Measurements from ENCODE around the gene RETREG2. TPM values are rescaled to one million over a fixed set of nuclear protein-coding genes. Genes with fewer than 3 reads are reported as not detected.
"Not testable (repeated sequence)": the region's sequence is repeated elsewhere in the genome, so short reads cannot be mapped to it uniquely, and the experiment has no call there.

RETREG2 gene
- total RNA-seq, 6 experiments from 2014 or later = 33.6 to 77.9 (median 51.0) TPM

- intact Hi-C loops (cut with DNase I) = no loop called here
These were observed 8.8 kb downstream of the RETREG2 start for GRCh38 chr2:219186754-219187456.

GRCh38 chr2:219197388-219197787 lies 19.3 kb downstream of the RETREG2 start:
- 89% methylated on average over 1 of the region's 1 CpG for WGBS (ENCODE audit: insufficient coverage, low coverage, low lambda C conversion rate, missing lambda C conversion rate)
- H3K9me3 ChIP-seq = no peaks in the 10 kb centered on the region
- no peak overlapping the region for H3K27ac ChIP-seq
- ATAC-seq (no peak), DNase-seq (no peak)
- no peaks in the 10 kb centered on the region for H3K27me3 ChIP-seq
- no peak overlapping the region for H3K4me3 ChIP-seq
- no peaks in the 10 kb centered on the region for H3K4me1 ChIP-seq
- intact Hi-C loops (cut with DNase I) = no loop called here
- TF ChIP-seq CTCF (IDR thresholded peaks at IDR 0.05) (no peak), POLR2A (IDR thresholded peaks at IDR 0.05) (no peak)
- H3K36me3 ChIP-seq = no peaks in the 10 kb centered on the region

More at GRCh38 chr2:219186754-219187456, 8.8 kb downstream of the RETREG2 start:
- H3K27ac ChIP-seq = no peak overlapping the region
- 87% methylated on average over 5 of the region's 7 CpGs for WGBS (ENCODE audit: insufficient coverage, low coverage, low lambda C conversion rate, missing lambda C conversion rate)
- H3K4me3 ChIP-seq = no peak overlapping the region
- ATAC-seq = no peak
- H3K27me3 ChIP-seq = no peaks in the 10 kb centered on the region
- no peak for DNase-seq
- H3K4me1 ChIP-seq = no peaks in the 10 kb centered on the region
- TF ChIP-seq POLR2A (IDR thresholded peaks at IDR 0.05) (no peak), CTCF (IDR thresholded peaks at IDR 0.05) (no peak)
- H3K36me3 ChIP-seq = peaks cover 0 to 31% (median 10%) of the 10 kb centered on the region in 4 donors
- H3K9me3 ChIP-seq = no peaks in the 10 kb centered on the region

- Histone ChIP-seq H3K4me1 (no peaks in the 10 kb centered on the region), H3K36me3 (no peaks in the 10 kb centered on the region), H3K4me3 (no peak overlapping the region), H3K27me3 (no peaks in the 10 kb centered on the region), H3K9me3 (no peaks in the 10 kb centered on the region), H3K27ac (no peak overlapping the region)
- TF ChIP-seq CTCF (IDR thresholded peaks at IDR 0.05) (no peak), POLR2A (IDR thresholded peaks at IDR 0.05) (no peak)
- DNase-seq (peak in 1 of 3 donors; percentile 17), ATAC-seq (no peak)
- 82% methylated on average over 4 of the region's 5 CpGs for WGBS (ENCODE audit: insufficient coverage, low coverage, low lambda C conversion rate, missing lambda C conversion rate)
- intact Hi-C loops (cut with DNase I) = no loop called here
These were observed 20.9 kb downstream of the RETREG2 start for GRCh38 chr2:219198974-219199373.

GRCh38 chr2:219199470-219200211 lies 21.6 kb downstream of the RETREG2 start:
- DNase-seq (no peak), ATAC-seq (no peak)
- 77% methylated on average over 12 of the region's 12 CpGs for WGBS (ENCODE audit: insufficient coverage, low coverage, low lambda C conversion rate, missing lambda C conversion rate)
- Histone ChIP-seq H3K27me3 (no peaks in the 10 kb centered on the region), H3K36me3 (no peaks in the 10 kb centered on the region), H3K4me1 (no peaks in the 10 kb centered on the region), H3K9me3 (no peaks in the 10 kb centered on the region), H3K27ac (no peak overlapping the region), H3K4me3 (no peak overlapping the region)
- intact Hi-C loops (cut with DNase I) = no loop called here
- no peak for TF ChIP-seq POLR2A (IDR thresholded peaks at IDR 0.05)
- TF ChIP-seq CTCF (IDR thresholded peaks at IDR 0.05) = no peak

- not testable (repeated sequence) for DNase-seq
These were observed 22.6 kb downstream of the RETREG2 start for GRCh38 chr2:219200502-219201326.

GRCh38 chr2:219201331-219201730 lies 23.3 kb downstream of the RETREG2 start:
- H3K27me3 ChIP-seq; H3K4me1 ChIP-seq; H3K36me3 ChIP-seq; DNase-seq; H3K9me3 ChIP-seq; H3K4me3 ChIP-seq; ATAC-seq; intact Hi-C loops (cut with DNase I); H3K27ac ChIP-seq: not testable (repeated sequence)
- WGBS (ENCODE audit: insufficient coverage, low coverage, low lambda C conversion rate, missing lambda C conversion rate) = 100% methylated on average over 1 of the region's 21 CpGs

More at GRCh38 chr2:219200502-219201326, 22.6 kb downstream of the RETREG2 start:
- H3K36me3 ChIP-seq; ATAC-seq; intact Hi-C loops (cut with DNase I); H3K9me3 ChIP-seq; H3K4me3 ChIP-seq; H3K4me1 ChIP-seq; H3K27me3 ChIP-seq; H3K27ac ChIP-seq: not testable (repeated sequence)
- 59% methylated on average over 8 of the region's 26 CpGs for WGBS (ENCODE audit: insufficient coverage, low coverage, low lambda C conversion rate, missing lambda C conversion rate)

Measured in right lobe of liver (tissue), 6 donors.